NCI-H187 treated with DMSO at 0.1 percent for 48 hours (cell line): ENCODE results near the gene NPHS2.

Experiments used
- DNase-seq: peaks from one replicate; lab custom pipeline; 2025; lab: John Stamatoyannopoulos, UW

NPHS2 gene

DNA sequence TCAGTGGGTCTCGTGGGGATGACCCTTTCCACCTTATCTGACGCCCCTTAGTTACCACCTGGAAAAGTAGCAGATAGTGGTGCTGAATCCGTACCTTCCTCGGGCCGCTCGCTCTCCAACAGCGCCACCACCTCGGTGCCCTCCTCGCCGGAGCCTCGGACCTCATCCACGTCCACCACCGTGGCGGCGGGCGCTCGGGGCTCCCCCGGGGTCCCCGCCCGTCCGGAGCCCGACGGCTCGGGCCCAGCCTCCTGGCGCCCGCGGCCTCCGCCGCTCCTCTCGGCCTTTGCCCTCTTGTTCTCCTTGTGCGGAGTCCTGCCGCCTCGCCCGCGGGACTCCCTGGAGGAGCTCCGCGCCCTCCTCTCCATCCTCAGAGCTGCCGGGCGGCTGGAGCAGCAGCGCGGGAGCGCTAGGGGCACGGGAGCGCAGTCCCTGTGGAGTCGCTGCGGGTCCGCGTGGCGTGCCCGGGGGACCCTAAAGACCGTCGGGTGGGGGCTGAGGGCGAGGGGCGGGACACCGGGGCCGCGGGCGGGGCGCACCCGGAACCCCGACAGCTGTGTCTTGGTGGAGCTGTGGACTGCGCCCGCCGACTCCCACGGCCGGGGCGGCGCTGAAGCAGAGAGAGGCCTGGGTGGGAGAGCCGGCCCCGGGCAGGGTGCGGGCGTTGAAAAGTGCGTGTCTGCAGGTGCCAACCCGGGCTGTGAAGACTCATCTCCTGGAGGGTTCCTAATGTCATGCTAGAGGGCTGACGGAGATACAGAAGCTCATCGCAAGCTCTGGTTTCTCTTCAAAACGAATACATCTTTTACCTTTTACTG lies at the start of gene NPHS2:
TSS of gene NPHS2 (minus strand) at position 452 of the 818 bp plus-strand sequence. CDS start at position 368, 84 bp downstream.
- no peak for DNase-seq

DNA sequence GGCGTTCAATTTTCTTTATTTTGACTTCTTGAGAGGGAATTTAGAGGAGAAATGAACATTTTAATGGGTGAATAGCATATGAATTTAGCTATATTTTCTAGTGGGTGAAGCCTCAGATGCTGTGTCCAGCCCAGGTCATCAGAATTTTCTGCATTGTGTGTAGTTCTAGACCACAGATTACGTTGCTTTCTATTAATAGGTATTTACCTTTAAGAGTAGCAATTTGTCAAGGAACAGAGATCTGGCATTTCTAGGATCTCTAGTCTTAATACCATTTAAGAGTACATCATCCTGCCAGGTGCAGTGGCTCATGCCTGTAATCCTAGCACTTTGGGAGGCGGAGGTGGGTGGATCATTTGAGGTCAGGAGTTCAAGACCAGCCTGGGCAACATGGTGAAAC lies 36.6 kb upstream of the NPHS2 start:
- DNase-seq, result no peak

DNA sequence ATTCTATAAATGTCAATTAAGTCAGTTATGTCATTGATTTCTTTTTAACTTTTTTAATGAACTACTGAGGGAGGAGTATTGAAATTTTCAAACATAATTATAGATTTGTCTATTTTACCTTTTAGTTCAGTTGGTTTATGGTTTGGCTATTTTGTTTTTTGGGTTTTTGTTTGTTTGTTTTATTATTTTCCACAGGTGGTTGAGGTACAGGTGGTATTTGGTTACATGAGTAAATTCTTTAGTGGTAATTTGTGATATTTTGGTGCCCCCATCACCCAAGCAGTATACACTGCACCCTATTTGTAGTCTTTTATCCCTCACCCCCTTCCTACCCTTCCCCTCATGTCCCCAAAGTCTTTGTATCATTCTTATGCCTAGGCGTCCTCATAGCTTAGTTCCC lies 25.3 kb upstream of the NPHS2 start:
- no peak for DNase-seq

DNA sequence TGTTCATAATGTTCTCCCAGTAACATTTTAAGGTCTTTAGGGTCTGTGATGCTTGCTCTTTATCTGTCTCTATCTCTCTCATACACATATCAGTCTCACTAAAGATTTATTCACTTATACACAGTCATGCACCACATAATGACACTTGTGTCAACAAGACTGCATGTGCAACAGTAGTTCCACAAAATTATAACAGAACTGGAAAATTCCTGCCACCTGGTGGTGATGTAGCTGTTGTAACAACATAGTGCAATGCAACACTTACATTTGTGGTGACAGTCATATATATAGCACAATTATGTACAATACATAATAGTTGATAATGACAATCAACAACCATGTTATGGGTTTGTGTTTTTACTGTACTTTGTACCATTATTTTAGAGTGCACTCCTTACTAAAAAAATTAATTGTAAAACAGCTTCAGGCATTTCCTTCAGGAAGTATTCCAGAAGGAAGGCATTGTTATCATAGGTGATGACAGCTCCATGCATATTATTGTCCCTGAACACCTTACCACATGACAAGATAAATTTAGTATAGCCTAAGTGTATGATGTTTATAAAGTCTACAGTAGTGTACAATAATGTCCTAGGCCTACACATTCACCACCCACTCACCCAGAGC lies 24.0 kb upstream of the NPHS2 start:
- DNase-seq, result no peak

GRCh38 chr1:179598631-179599030 lies 22.9 kb upstream of the NPHS2 start:
- DNase-seq, result no peak

- DNase-seq, result no peak
Observed at GRCh38 chr1:179591592-179592580, 16.1 kb upstream of the NPHS2 start, which contains the start of gene TDRD5. TDRD5 (plus strand) TSS chr1:179591832; CDS start chr1:179592616, 784 bp downstream.

DNA sequence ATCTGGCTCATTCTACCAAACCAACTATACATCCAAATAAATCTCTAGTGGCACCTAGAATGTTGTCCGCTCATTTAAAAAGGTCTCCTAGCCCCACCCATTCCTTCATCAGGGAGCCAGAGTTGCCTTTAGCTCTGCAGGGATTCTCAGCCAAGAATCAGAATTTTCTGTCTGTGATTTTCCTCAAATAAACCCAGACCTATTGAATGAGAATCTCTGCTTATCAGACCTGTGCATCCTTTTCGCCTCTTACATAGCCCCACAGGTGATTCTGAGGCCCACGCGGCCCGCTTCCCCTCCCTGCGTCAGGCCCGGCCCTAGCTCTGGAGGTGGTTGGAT lies 15.5 kb upstream of the NPHS2 start:
- DNase-seq, result no peak

DNA sequence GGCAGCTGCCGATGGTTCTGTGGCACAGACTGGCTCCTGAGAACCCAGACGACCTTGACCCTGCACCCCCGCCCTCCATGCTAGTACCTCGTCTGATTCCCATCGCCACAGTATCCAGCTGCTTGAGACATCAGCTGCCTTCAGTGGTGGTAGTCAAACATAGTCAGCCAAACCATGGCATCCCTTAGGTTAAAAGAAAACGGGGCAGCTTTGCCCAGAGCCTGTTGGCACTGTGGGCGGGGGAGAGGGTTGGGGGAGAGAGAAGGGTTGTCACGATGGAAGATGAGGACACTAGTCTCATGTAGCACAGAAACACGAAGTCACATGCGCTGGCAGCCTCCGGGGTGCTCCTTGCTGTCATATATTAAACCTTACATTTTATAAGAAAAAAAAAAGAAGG lies 14.9 kb upstream of the NPHS2 start:
- no peak for DNase-seq

DNA sequence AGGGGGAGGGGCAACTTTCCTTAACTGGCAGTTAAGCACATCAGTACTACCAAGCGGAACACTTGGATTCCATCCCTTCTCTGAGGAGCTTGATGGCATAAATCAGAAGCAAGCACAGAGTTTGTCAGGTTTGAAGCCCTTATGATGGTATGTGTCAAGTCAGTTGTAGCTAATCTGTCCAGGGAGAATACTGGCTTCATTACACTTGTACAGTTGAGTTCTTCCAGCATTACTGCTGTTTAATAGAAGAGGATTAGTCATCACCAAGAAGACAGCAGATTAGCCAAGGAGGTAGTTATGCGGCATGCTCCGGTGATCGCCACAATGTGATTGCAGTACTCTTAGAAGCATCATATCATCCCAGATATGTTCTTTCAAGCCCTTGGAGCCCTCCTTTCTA lies 13.8 kb upstream of the NPHS2 start:
- no peak for DNase-seq

GRCh38 chr1:179588425-179589024 lies 12.8 kb upstream of the NPHS2 start:
- DNase-seq, result no peak

DNA sequence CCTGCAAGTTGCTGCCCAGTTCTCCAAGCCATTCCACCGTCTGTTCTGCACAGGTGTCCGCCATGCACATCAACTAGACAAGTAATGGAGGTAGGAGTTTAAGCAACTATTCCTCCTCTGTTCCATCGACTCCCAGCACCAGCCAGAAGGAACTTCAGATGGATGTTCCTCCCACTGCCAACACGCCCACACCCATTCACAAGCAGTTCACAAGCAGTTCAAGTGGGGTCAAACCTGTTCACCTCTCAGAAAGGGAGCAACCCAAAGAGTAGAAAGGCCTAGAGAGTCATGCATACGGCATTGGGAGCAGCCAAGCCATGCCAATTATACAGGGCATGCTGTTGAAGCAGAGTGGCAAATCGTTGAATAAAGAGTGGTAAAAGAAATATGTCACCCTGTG lies 11.6 kb upstream of the NPHS2 start:
- DNase-seq, result no peak

- DNase-seq, result no peak
Observed at GRCh38 chr1:179586107-179586823, 10.5 kb upstream of the NPHS2 start.

DNA sequence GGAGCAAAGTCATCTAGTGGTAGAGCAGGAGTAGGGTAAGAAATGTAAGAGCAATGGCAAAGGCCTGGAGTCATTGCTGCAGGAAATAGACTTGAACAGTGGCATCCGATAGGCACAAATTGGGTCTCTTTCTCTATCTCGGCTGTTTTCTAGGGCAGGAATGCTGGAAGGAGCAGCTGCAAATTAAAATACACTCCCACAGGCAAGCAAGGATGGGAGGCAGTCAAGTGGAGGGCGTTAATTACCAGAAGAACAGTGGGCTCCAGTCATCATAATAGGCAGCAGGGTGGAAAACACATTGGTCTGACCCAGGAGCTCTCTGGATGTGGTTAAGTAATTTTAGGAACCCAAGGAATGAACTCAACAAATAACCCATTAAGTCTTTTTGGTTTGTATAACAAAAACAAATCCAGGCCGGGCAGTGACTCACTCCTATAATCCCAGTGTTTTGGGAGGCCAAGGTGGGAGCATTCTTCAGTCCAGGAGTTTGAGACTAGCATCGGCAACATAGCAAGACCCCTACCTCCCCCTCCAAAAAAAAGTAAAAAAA lies 8.1 kb upstream of the NPHS2 start:
- no peak for DNase-seq

- no peak for DNase-seq
Observed at GRCh38 chr1:179576509-179576908, 761 bp upstream of the NPHS2 start.

DNA sequence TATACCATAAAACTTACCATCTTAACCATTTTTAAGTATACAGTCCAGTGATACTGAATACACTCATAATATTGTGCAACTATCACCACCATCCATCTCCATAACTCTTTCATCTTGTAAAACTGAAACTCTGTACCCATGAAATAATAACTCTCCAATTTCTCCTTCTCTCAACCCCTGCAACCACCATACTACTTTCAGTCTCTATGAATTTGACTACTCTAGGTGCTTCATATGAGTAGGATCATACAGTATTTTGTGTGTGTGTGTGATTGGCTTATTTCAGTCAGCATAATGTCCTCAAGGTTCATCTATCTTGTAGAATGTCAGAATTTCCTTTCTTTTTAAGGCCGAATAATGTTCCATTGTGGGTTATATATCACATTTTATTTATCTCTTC lies 17.7 kb downstream of the NPHS2 start:
- no peak for DNase-seq

GRCh38 chr1:179554427-179554826 lies 21.3 kb downstream of the NPHS2 start:
- DNase-seq, result no peak

GRCh38 chr1:179550746-179551682 lies 24.7 kb downstream of the NPHS2 start:
- no peak for DNase-seq

DNA sequence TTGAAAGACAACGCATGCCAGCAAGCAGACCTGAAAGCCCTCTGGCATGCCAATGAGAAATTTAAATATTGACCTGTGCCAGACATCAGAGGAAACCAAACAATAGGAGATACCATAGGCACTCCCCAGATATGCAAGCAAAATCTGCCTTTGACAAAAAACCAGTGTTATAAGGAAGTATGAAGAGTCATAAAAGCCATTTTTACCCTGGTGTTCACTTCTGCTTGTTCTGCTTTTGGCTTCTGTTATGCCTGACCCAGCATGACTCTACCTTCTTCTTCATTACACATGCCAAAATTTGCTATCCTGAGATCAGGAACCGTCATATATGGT lies 26.4 kb downstream of the NPHS2 start:
- DNase-seq, result no peak

DNA sequence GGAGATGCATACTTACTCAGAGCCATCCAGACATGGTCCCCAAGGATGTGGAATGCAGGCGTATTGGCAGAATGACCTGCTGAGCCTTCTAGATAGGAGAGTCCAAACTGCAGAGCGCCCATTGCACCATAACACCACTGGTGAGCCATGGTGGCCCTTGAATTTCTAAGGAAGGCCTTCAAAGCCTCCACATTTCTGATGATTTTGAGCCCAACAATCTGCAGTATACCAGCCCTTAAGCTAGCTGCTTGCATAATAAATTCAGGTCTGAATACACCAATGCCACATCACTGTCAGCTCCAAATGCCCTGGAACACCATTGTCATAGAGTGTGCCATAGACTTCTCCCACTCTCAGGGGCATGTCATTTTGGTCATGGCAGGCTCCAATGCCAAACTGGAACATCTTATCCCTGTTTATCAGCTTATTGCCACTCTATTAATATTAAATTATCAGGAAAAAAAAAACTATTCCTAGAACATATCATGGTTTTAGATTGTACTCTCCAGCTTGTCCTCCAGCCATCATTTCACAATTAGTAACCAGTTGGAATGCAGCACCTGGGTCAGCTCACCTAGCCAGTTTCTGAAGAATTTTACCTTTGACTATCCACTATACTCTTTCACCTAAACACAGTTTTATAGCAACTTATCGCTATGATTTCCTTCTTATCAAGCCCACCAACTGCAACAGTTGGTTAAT lies 26.9 kb downstream of the NPHS2 start:
- DNase-seq, result no peak
